Activated CD8-positive, alpha-beta T cell treated with anti-CD3 and anti-CD28 coated beads, Interleukin-2, amount 10 ng/mL, durations not matched to agents 7 days and 5 days (primary cell): Measurements from ENCODE around the gene ETV1. TPM values are rescaled to one million over a fixed set of nuclear protein-coding genes. Genes with fewer than 3 reads are reported as not detected.
"Not testable (repeated sequence)": the region's sequence is repeated elsewhere in the genome, so short reads cannot be mapped to it uniquely, and the experiment has no call there.

Experiments
- ATAC-seq: fragments of 150-1000 bp; cut with Tn5 transposase; one replicate; pipeline ENCODE4 v1.10.0; 2021; ENCODE audit warnings: moderate library complexity
- CTCF ChIA-PET: fragments of 350-600 bp; sonication (Branson Sonifier 250); formaldehyde crosslinking; loops from one replicate; lab custom pipeline; 2021; ENCODE audit warnings: antibody characterized with exemption; lab: Charles Lee
- POLR2A ChIA-PET: fragments of 350-600 bp; sonication (Branson Sonifier 250); formaldehyde crosslinking; loops from one replicate; lab custom pipeline; 2021; ENCODE audit warnings: antibody characterized with exemption; lab: Charles Lee
- DNase-seq: peaks from one replicate; pipeline ENCODE4 v3.0.0-alpha.2; 2020
- H3K27ac Mint-ChIP-seq: one replicate; pipeline ENCODE4 v1.8.0; 2021; ENCODE audit warnings: mild to moderate bottlenecking, mixed read lengths
- H3K27me3 Mint-ChIP-seq: one replicate; pipeline ENCODE4 v1.8.0; 2021; ENCODE audit warnings: low read depth, mixed read lengths
- H3K36me3 Mint-ChIP-seq: one replicate; pipeline ENCODE4 v1.8.0; 2021; ENCODE audit warnings: low read depth, mixed read lengths
- H3K4me1 Mint-ChIP-seq: one replicate; pipeline ENCODE4 v1.8.0; 2021; ENCODE audit warnings: low read depth, mixed read lengths
- H3K4me3 Mint-ChIP-seq: one replicate; pipeline ENCODE4 v1.8.0; 2021; ENCODE audit warnings: mild to moderate bottlenecking, mixed read lengths
- H3K9me3 Mint-ChIP-seq: one replicate; pipeline ENCODE4 v1.8.0; 2022; ENCODE audit warnings: mixed read lengths; ENCODE audit not compliant: insufficient read depth
- total RNA-seq, 2 experiments: library from RNA; stranded (reverse); gene quantifications; one replicate each; pipeline ENCODE4 v1.2.3, GENCODE V29; 2021

Gene ETV1
- total RNA-seq, 2 experiments from 2014 or later, result 0.31 TPM; not detected in 1

- Mint-ChIP-seq H3K27ac (no peak overlapping the region), H3K36me3 (no peaks in the 10 kb centered on the region), H3K27me3 (no peaks in the 10 kb centered on the region), H3K4me3 (no peak overlapping the region), H3K9me3 (no peaks in the 10 kb centered on the region), H3K4me1 (no peaks in the 10 kb centered on the region)
- POLR2A ChIA-PET, result no interaction called here
- DNase-seq (no peak), ATAC-seq (no peak)
- CTCF ChIA-PET, result no interaction called here
Observed at GRCh38 chr7:13949445-13949844, 40.0 kb downstream of the ETV1 start.

- ChIA-PET POLR2A (no interaction called here), CTCF (interaction anchor here (0.5 kb wide), 1 partner anchor 223 kb away, joined by 4 read pairs; no protein-coding TSS in a partner anchor)
- Mint-ChIP-seq H3K4me1 (no peaks in the 10 kb centered on the region), H3K36me3 (no peaks in the 10 kb centered on the region), H3K9me3 (no peaks in the 10 kb centered on the region), H3K27ac (no peak overlapping the region), H3K27me3 (no peaks in the 10 kb centered on the region), H3K4me3 (no peak overlapping the region)
- ATAC-seq, result no peak
- no peak for DNase-seq
Observed at GRCh38 chr7:13948019-13948801, 41.3 kb downstream of the ETV1 start.

GRCh38 chr7:13947535-13947934, 41.9 kb downstream of the ETV1 start:
- DNase-seq, result no peak
- ChIA-PET CTCF (interaction anchor here (0.5 kb wide), 1 partner anchor 222 kb away, joined by 4 read pairs; no protein-coding TSS in a partner anchor), POLR2A (no interaction called here)
- Mint-ChIP-seq H3K36me3 (no peaks in the 10 kb centered on the region), H3K4me3 (no peak overlapping the region), H3K27ac (no peak overlapping the region), H3K9me3 (no peaks in the 10 kb centered on the region), H3K27me3 (no peaks in the 10 kb centered on the region), H3K4me1 (no peaks in the 10 kb centered on the region)
- no peak for ATAC-seq

GRCh38 chr7:13946181-13946580, 43.3 kb downstream of the ETV1 start:
- ATAC-seq (no peak), DNase-seq (no peak)
- H3K27ac Mint-ChIP-seq, result no peak overlapping the region
- H3K4me1 Mint-ChIP-seq, result no peaks in the 10 kb centered on the region
- ChIA-PET CTCF (no interaction called here), POLR2A (no interaction called here)
- H3K27me3 Mint-ChIP-seq, result no peaks in the 10 kb centered on the region
- no peaks in the 10 kb centered on the region for H3K36me3 Mint-ChIP-seq
- H3K9me3 Mint-ChIP-seq, result no peaks in the 10 kb centered on the region
- H3K4me3 Mint-ChIP-seq, result no peak overlapping the region

- CTCF ChIA-PET, result no interaction called here
- POLR2A ChIA-PET, result no interaction called here
- ATAC-seq, result no peak
- Mint-ChIP-seq H3K4me1 (no peaks in the 10 kb centered on the region), H3K9me3 (no peaks in the 10 kb centered on the region), H3K4me3 (no peak overlapping the region), H3K27ac (no peak overlapping the region), H3K36me3 (no peaks in the 10 kb centered on the region), H3K27me3 (no peaks in the 10 kb centered on the region)
- DNase-seq, result no peak
Observed at GRCh38 chr7:13945670-13946069, 43.8 kb downstream of the ETV1 start.

GRCh38 chr7:13933536-13933935, 55.9 kb downstream of the ETV1 start:
- Mint-ChIP-seq H3K36me3 (no peaks in the 10 kb centered on the region), H3K27ac (no peak overlapping the region), H3K4me1 (no peaks in the 10 kb centered on the region), H3K4me3 (no peak overlapping the region), H3K27me3 (no peaks in the 10 kb centered on the region), H3K9me3 (no peaks in the 10 kb centered on the region)
- no peak for DNase-seq
- ChIA-PET POLR2A (no interaction called here), CTCF (no interaction called here)
- no peak for ATAC-seq

GRCh38 chr7:13933091-13933490, 56.4 kb downstream of the ETV1 start:
- no peaks in the 10 kb centered on the region for H3K9me3 Mint-ChIP-seq
- ATAC-seq (no peak), DNase-seq (no peak)
- H3K36me3 Mint-ChIP-seq, result no peaks in the 10 kb centered on the region
- H3K27me3 Mint-ChIP-seq, result no peaks in the 10 kb centered on the region
- H3K4me1 Mint-ChIP-seq, result no peaks in the 10 kb centered on the region
- ChIA-PET CTCF (no interaction called here), POLR2A (no interaction called here)
- no peak overlapping the region for H3K27ac Mint-ChIP-seq
- no peak overlapping the region for H3K4me3 Mint-ChIP-seq

GRCh38 chr7:13932131-13932530, 57.3 kb downstream of the ETV1 start:
- ChIA-PET POLR2A (no interaction called here), CTCF (no interaction called here)

GRCh38 chr7:13921062-13921461, 68.4 kb downstream of the ETV1 start:
- H3K4me1 Mint-ChIP-seq, result no peaks in the 10 kb centered on the region
- no peaks in the 10 kb centered on the region for H3K36me3 Mint-ChIP-seq
- ATAC-seq (no peak), DNase-seq (no peak)
- ChIA-PET CTCF (no interaction called here), POLR2A (interaction anchor here (0.5 kb wide), 1 partner anchor 650 kb away, joined by 3 read pairs; no protein-coding TSS in a partner anchor)
- H3K9me3 Mint-ChIP-seq, result peaks cover 3% of the 10 kb centered on the region
- H3K27ac Mint-ChIP-seq, result no peak overlapping the region
- H3K4me3 Mint-ChIP-seq, result no peak overlapping the region
- no peaks in the 10 kb centered on the region for H3K27me3 Mint-ChIP-seq

More at GRCh38 chr7:13932131-13932530, 57.3 kb downstream of the ETV1 start:
- ATAC-seq (no peak), DNase-seq (no peak)
- H3K4me3 Mint-ChIP-seq, result no peak overlapping the region
- H3K9me3 Mint-ChIP-seq, result no peaks in the 10 kb centered on the region
- no peaks in the 10 kb centered on the region for H3K4me1 Mint-ChIP-seq
- no peak overlapping the region for H3K27ac Mint-ChIP-seq
- no peaks in the 10 kb centered on the region for H3K27me3 Mint-ChIP-seq
- H3K36me3 Mint-ChIP-seq, result no peaks in the 10 kb centered on the region

GRCh38 chr7:13920053-13920697, 69.3 kb downstream of the ETV1 start:
- Mint-ChIP-seq H3K27me3 (no peaks in the 10 kb centered on the region), H3K27ac (no peak overlapping the region), H3K9me3 (peaks cover 3% of the 10 kb centered on the region), H3K4me1 (no peaks in the 10 kb centered on the region), H3K4me3 (no peak overlapping the region), H3K36me3 (no peaks in the 10 kb centered on the region)
- ATAC-seq (no peak), DNase-seq (no peak)
- POLR2A ChIA-PET, result no interaction called here
- CTCF ChIA-PET, result no interaction called here

GRCh38 chr7:13918333-13918732, 71.1 kb downstream of the ETV1 start:
- H3K36me3 Mint-ChIP-seq, CTCF ChIA-PET, H3K27ac Mint-ChIP-seq, POLR2A ChIA-PET, H3K27me3 Mint-ChIP-seq, H3K9me3 Mint-ChIP-seq, DNase-seq, H3K4me3 Mint-ChIP-seq, ATAC-seq, H3K4me1 Mint-ChIP-seq: not testable (repeated sequence)

- H3K4me3 Mint-ChIP-seq, H3K4me1 Mint-ChIP-seq, ATAC-seq, POLR2A ChIA-PET, DNase-seq, H3K27ac Mint-ChIP-seq, CTCF ChIA-PET, H3K9me3 Mint-ChIP-seq, H3K27me3 Mint-ChIP-seq, H3K36me3 Mint-ChIP-seq: not testable (repeated sequence)
Observed at GRCh38 chr7:13917103-13917502, 72.4 kb downstream of the ETV1 start.
